Measurements from ENCODE around the gene MYOZ3. TPM values are rescaled to one million over a fixed set of nuclear protein-coding genes. Genes with fewer than 3 reads are reported as not detected.

Gene MYOZ3
- polyA plus RNA-seq, 4 donors: 5.4 to 6.4 (median 6.3) TPM

DNA sequence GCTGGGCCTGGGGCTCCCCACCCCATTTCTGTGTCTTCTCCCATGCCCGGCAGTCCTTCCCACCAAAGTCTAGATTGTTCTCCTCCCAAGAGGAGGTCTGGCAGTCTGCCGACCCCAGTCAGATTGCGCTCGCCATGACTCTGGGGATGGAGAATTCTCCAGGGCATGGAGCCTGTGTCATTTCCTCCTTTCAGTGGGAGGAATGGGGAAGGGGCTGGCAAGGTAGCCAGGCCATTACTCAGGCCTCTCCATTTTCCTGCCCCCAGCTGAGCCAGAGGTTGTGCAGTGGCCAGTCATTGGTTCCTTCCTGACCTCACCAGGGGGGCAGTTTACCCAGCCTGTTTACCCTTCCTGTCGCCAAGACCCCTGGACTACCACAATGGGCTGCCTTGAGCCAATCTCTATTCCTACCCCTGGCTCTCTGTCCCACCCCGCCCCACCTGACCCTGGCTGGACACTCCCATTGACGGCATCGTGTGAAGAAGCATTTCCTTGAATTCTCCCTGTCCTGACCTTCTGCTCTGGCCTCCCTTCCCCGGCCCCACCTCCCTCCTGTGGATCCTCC lies 20.0 kb upstream of the MYOZ3 start:
- DNase-seq (ENCODE audit: low read depth in 4 of 4, low spot score in 3 of 4): no peak

DNA sequence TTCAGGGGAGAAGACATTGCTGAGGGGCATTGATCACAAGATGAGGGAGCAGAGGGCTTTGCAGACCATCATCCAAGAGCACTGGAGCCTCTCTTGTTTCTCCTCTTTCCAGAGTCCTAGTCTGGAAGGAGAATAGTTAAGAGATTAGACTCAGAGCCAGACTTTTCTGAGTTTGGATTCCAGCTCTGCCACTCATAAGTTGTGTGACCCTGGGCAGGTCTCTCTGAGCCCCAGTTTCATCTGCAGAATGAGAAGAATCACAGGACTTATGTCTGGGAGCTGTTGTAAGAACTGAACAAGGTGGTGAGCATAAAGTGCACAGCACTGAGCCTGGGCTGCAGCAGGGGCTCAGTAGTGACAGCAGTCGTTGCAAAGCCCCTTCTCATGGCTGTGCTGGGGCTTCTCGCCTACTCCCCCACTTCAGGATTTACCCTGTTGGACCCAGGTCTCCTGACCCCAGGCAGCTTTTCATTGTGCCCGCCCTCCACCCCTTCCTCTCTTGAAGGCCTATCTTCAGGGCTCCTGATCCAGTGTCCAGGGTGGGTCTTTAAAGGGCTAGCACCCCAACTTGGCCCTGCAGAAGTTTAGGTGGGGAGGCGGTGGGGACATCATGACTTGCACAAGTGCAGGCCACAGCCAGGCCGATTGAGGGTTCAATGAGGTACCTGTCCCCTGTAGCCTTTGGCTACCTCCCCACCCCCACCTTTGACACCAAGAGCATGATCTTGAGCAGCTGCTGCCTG lies 19.1 kb upstream of the MYOZ3 start:
- DNase-seq (ENCODE audit: low read depth in 4 of 4, low spot score in 3 of 4): no peak

DNA sequence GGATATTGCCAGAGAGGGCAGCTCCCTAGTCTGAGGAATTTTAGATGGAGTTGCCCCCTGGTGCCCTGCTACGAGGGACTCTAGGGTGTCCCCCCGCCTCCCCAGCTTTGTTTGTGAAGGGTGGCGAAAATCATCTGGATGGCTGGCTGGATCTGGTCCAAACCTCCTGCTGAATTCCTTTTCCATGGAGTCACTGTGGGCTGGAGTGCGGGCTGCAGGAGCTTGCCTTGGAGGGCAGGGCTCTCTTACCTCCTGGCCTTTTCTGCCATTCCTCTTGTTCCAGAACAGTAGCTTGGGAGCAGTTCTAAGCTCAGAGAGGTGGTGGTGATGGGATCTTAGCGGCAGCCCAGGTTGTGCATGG lies 18.5 kb upstream of the MYOZ3 start:
- peak in 3 of 4 donors; percentile 57 to 78 (median 74) for DNase-seq (ENCODE audit: low read depth in 4 of 4, low spot score in 3 of 4)

DNA sequence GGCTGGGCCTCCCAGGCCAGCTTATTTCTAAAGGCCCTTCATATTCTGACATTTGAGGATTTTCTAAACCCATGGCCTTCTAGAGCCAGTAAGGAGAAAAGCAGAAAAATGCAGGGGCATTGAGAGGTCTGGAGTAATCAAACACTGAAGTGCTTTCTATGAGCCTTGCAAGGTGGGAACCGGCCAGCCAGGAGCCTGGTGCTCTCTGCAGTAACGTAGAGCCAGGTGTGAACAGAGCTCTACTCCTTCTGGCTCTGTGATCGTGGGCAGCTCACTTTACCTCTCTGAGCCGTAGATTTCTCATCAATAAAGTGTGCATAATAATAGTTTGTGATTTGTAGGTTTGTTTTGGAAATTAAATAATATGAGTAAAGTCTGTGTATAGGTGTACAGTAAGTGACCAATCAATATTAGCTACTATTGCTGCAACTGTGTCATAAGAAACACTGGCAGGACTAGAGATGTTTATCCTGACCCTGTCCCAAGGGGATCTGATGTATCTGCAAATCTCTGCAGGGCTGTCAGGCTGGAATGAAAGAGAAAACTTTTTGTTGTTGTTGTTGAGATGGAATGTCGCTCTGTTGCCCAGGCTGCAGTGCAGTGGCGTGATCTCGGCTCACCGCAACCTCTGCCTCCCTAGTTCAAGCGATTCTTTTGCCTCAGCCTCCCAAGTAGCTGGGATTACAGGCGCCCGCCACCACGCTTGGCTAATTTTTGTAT lies 17.9 kb upstream of the MYOZ3 start:
- no peak for DNase-seq (ENCODE audit: low read depth in 4 of 4, low spot score in 3 of 4)

DNA sequence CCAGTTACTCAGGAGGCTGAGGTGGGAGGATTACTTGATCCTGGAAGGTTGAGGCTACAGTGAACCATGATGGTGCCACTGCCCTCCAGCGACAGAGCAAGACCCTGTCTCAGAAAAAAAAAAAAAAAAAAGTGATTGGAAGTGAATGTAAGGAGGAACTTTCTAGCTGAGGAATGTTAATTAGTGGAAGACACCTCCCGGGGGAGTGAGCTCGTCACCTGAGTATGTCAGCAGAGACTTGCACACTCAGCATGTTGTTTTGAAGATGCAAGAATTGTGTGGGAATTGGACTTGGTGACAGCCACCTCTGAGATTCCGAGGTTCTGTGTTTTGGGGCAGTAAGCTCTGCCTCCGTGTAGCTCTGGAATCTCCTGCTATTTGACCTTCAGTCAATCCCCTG lies 17.0 kb upstream of the MYOZ3 start:
- DNase-seq (ENCODE audit: low read depth in 4 of 4, low spot score in 3 of 4): no peak

DNA sequence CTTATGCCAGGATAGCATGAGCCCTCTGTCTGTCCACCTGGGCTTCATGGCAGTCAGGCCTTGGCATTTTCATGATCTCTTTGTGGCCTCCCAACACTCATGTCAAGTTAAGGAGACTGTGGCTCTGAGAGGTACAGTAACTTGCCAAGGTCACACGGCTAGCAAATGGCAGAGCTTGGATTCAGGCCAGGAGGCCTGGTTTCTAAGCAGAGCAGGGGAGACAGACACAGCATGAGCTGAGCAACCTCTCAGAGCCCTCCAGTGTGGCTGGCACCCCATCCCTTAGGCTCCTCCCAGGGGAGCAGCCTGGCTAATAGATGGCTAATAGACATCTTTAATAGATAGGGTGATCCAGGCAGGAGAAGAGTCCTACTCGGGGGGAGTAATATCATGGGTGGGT lies 16.5 kb upstream of the MYOZ3 start:
- DNase-seq (ENCODE audit: low read depth in 4 of 4, low spot score in 3 of 4): no peak

DNA sequence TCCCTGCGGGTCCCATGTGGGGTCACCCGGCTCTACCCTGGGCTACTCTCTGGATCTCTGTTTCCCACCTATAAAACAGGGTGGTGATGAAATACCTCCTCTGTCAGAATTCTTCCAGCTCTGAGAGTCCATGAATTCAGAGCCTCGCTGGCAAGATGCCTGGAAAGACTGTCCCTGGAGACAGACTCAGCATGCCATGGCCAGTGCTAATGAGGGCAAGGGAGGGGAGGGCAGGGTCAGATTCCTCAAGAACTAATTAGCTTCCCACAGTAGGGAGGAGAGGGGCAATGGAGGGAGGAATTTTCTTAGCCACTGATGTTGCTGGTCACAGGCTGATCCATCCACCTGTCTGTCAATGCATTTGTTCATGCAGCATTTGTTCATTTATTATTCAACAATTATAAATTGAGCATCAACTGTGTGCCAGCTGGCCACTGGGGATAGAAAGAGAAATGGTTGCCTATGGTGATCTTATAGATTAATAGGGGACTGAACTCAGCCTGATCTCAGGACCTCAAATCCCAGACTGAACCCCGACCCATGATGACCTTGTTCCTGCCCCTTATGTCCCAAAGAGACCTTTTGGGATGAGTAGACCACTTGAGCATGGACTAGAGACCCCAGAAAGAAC lies 15.9 kb upstream of the MYOZ3 start:
- DNase-seq (ENCODE audit: low read depth in 4 of 4, low spot score in 3 of 4): peak in 2 of 4 donors; percentile 68 to 71

DNA sequence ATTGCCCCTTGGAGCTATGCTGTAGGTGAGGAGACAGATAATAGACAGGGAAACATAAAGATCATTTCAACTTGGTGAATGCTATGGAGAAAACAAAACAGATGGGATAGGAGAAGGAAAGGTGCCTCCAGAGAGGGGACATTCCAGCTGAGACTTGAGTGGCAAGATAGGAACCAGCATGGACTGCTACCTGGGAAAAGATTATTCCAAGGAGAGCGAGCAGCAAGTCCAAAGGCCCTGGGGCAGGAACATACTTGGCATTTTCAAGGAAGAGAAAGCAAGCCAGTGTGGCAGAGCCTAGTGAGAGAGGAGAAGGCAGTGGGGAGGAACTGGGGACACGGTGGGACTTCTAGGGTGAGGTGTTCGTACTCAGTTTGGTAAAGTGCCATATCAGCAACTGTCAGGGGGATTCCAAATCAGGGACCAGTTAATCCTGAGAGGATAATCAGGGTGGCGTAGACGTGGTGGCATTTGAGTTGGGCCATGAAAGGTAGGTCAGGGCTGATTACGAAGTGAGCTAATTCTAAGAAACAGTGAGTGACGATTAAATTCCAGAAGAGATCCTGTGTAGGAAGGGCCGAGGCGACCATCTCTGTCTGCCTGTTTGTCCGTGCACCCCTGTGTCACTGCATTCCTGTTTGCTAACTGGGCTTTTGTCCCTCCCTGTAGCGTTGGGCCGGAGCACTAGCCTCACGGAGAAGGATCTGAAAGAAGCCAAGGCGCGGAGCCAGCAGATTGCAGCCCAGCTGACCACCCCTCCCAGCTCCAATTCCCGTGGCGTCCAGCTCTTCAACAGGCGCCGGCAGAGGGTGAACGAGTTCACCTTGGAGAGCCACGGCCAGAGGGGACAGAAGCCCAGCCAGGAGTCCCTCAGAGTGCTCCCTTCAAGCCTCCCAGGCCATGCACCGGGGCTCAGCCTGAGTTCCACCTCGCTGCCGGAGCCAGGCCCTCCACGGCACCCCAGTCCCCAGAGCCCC lies 13.5 kb upstream of the MYOZ3 start:
- no peak for DNase-seq (ENCODE audit: low read depth in 4 of 4, low spot score in 3 of 4)

DNA sequence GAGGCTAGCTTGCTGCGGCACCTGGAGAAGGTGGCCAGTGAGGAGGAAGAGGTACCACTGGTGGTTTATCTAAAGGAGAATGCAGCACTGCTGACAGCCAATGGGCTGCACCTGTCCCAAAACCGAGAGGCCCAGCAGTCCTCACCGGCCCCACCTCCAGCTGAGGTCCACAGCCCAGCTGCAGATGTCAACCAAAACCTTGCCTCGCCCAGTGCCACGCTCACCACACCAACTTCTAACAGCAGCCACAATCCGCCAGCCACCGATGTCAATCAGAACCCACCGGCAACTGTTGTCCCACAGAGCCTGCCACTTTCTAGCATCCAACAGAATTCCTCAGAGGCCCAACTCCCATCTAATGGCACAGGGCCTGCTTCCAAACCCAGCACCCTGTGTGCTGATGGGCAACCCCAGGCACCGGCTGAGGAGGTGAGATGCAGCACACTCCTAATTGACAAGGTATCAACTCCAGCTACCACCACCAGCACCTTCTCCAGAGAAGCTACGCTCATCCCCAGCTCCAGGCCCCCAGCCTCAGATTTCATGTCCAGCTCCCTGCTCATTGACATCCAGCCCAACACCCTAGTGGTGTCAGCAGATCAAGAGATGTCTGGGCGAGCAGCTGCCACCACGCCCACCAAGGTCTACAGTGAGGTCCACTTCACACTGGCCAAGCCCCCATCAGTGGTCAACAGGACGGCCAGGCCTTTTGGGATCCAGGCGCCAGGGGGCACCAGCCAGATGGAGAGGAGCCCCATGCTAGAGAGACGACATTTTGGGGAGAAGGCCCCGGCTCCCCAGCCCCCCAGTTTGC lies 12.6 kb upstream of the MYOZ3 start:
- DNase-seq (ENCODE audit: low read depth in 4 of 4, low spot score in 3 of 4): no peak

DNA sequence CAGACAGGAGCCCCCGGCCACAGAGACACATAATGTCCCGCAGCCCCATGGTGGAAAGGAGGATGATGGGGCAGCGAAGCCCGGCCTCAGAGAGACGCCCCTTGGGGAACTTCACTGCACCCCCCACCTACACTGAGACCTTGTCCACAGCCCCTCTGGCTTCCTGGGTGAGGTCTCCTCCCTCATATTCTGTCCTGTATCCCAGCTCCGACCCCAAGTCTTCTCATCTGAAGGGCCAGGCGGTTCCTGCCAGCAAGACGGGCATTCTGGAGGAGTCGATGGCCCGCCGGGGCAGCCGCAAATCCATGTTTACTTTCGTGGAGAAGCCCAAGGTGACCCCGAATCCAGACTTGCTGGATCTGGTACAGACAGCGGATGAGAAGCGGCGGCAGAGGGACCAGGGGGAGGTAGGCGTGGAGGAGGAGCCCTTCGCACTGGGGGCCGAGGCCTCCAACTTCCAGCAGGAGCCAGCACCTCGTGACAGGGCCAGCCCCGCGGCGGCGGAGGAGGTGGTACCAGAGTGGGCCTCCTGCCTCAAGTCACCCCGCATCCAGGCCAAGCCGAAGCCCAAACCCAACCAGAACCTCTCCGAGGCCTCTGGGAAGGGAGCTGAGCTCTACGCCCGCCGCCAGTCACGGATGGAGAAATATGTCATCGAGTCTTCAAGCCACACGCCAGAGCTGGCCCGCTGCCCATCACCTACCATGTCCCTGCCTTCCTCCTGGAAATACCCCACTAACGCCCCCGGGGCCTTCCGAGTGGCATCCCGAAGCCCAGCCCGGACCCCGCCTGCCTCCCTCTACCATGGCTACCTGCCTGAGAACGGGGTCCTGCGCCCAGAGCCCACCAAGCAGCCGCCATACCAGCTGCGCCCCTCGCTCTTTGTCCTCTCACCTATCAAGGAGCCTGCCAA lies 11.7 kb upstream of the MYOZ3 start:
- no peak for DNase-seq (ENCODE audit: low read depth in 4 of 4, low spot score in 3 of 4)

DNA sequence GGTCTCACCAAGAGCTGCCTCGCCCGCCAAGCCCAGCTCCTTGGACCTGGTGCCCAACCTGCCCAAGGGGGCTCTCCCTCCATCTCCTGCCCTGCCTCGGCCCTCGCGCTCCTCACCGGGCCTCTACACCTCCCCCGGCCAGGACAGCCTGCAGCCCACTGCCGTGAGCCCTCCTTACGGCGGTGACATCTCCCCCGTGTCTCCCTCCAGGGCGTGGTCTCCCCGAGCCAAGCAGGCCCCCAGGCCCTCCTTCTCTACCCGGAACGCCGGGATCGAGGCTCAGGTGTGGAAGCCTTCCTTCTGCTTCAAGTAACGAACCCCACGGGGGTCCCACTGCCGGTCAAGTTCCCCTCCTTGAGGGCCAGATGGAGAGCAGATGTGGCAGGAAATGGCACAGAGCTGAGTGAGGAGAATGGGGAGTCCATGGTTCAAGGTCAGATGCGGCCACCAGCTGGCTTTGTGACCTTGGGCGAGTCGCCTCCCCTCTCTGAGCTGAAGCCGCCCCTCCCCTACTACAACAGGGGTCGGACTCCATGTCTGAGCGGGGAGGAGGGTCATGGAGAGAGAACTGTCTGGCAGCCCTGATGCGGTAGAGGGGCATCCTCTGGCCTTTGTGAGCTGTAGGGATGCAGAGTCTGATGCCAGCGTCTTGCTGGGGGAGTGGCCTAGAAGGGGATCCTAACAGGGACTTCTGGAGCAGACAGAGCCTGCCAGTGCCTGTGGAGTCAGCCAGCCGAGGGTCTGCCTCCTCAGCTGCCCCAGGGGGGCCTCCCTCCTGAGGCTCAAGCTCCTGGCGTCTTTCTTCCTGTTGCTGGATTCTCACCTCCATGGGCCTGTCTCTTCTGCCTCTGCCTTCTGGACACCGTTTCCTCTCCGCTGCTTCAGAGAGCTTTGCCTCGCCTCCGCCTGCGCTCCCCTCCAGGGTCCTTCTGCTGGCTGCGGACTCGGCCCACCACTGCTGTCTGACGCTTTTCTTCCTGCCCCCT lies 10.7 kb upstream of the MYOZ3 start:
- DNase-seq (ENCODE audit: low read depth in 4 of 4, low spot score in 3 of 4): no peak

DNA sequence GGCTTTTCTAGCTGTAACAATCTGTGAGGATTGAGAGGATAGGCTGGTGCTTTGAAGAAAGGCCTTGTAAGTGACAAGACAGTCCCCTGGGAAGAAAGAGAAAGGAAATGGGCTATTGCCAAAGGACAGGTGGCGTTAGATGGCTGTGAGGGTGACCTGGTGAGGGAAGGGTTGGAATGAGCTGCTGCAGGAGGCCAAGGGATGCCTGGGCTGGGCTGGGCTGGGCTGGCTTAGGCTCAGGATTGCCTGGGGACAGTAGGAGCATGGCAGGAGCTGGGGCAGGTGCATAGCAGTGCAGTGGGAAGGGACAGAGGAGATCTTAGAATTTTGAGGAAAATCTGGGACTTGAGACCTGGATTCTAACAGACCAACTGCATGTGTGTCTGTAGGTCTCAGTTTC lies 9.7 kb upstream of the MYOZ3 start:
- no peak for DNase-seq (ENCODE audit: low read depth in 4 of 4, low spot score in 3 of 4)

DNA sequence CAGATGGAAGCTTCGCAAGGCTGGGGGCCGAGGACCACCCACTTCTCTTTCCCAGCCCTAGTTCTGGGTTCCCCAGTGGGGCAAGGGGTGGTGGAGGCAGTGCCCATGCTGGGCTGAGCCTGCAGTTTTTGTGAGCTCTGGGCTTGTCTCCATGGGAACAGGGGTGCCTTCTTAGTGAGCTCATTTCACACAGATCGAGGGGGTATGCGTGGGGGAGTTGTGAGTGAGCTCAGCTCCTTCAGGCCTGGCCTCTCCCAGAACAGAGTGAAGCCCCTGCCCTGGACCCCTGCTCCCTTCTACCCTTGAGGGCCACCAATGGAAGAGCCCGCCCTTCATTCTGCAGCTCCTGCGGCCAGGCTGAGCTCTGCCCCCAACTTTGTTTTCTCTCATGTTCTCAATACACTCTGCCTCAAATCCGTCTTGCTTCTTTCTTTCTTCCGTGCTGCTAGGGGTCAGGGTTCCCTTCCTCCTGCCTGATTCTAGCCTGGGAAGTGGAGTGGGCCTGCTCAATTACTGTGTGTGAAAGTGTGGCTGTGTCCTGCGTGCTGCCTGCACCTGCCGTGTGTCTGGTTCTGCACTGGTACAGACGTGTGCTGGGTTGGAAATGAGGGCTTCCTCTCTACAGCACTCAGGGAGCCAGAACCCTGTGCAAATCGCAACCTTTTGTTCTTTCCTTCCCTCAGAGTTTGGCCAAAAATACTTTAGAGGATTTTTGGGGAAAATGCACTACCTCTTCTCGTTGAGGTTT lies 9.0 kb upstream of the MYOZ3 start:
- DNase-seq (ENCODE audit: low read depth in 4 of 4, low spot score in 3 of 4): no peak

DNA sequence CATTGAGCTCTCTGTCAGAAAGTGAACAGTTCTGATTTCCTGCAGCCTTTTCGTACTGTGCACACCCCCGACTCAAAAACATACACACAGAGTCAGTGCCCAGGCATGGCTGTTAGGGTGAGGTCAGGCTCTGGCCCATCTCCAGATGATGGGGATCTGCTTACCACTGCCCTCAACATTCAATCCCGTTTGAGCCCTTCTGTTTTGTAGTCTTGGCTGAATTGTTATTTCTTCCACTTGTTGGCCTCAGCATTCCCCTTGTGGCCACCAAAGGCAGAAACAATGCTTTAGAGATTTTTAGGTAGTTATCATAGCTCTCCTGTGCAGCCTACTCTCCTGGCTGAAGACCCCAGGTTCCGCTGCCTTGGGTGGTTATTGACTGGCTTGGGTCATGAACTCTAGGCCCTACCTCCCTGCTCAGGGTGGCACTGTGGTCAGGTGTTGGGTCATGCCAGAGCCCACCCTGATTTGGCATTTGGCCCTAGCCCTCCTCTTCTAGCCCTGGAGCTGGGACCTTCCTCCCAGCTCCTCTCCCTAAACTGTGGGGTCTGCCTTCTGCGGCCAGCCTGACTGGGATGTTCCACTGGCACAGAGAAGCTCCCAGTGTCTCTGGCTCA lies 7.8 kb upstream of the MYOZ3 start:
- DNase-seq (ENCODE audit: low read depth in 4 of 4, low spot score in 3 of 4): no peak

DNA sequence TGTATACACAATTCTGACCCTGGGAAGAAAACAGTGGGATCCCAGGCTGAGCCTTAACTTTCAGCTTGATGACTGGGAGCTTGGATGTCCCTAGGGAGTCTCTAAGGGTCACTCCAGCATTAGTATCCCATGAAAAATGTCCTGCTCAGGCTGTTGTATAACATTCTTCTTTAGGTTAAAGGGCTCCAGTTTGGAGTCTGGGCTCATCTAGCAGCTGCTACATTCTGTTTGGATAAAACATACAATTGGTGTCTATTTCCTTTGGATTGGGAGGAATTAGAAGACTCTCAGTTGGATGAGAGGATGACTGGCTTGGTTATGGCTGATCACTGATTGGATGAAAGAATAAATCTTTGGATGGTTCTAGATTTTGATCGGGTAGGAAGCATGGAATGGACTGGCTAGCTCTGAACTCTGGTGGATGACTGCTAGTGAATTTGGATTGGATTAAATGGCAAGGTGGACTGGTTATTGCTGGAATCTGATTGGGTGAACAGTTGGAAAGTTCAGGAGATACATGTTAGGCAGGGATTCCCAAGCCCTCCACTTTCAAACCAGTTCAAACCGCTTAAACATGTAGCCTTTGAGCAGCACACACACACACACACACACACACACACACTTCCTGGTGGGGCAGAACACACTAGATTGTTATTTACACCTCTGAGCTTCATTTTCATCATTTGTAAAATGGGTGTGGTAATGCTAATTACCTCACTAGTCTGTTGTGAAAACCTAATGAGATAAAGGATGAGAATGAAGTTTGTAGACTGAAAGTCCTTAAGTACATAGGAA lies 7.1 kb upstream of the MYOZ3 start:
- DNase-seq (ENCODE audit: low read depth in 4 of 4, low spot score in 3 of 4): no peak

All from right renal pelvis (tissue), 4 donors.